HCT116 (cell line): ENCODE results near the gene APOB. TPM values are rescaled to one million over a fixed set of nuclear protein-coding genes. Genes with fewer than 3 reads are reported as not detected.

Source experiments
- ATAC-seq: fragments of 200-7000 bp; cut with Tn5 transposase; 2 replicates; pipeline ENCODE4 v1.9.1; 2020; ENCODE audit warnings: mild to moderate bottlenecking, moderate library complexity
- BruUV-seq: library from RNA; stranded (reverse); fragments of 400-500 nt; replicated peaks from 2 replicates; lab custom pipeline; 2021; lab: Mats Ljungman, UMichigan
- CTCF ChIA-PET: fragments of 300-600 bp; sonication (Branson Sonifier 250); formaldehyde crosslinking; loops from one replicate; lab custom pipeline; 2021; ENCODE audit warnings: antibody characterized with exemption; lab: Charles Lee
- POLR2A ChIA-PET: fragments of 300-600, 350-600 bp; sonication (Branson Sonifier 250); formaldehyde crosslinking; loops from one replicate; lab custom pipeline; 2021; ENCODE audit warnings: antibody characterized with exemption; lab: Charles Lee
- RAD21 ChIA-PET, 2 experiments: fragments of 300-600 bp; sonication (Branson Sonifier 250); formaldehyde crosslinking; loops; one replicate each; lab custom pipeline; 2023; ENCODE audit warnings: low total read pairs in 2 of 2; ENCODE audit not compliant: uncharacterized antibody in 2 of 2, unreplicated experiment in 2 of 2, low non-redundant PET in 1 of 2; lab: Charles Lee
- DNase-seq: peaks from one replicate; pipeline ENCODE4 v3.0.0-alpha.2; 2010; ENCODE audit warnings: low read depth, low spot score
- H2AFZ ChIP-seq: fragments of 200-600 bp; shearing (Covaris generic), sonication (generic); 2 replicates; pipeline ENCODE4 v1.6.1; 2017; ENCODE audit warnings: low read depth, mixed run types, mixed read lengths, antibody characterized with exemption, low read length; ENCODE audit not compliant: poor library complexity, severe bottlenecking
- H3K27ac ChIP-seq: 2 replicates; pipeline ENCODE4 v1.5.1; 2012; ENCODE audit warnings: low read depth, low read length
- H3K27me3 ChIP-seq: fragments of 200-600 bp; sonication (generic); 2 replicates; pipeline ENCODE4 v1.6.1; 2016; ENCODE audit warnings: mixed run types, low read length, mixed read lengths; ENCODE audit not compliant: insufficient read depth
- H3K36me3 ChIP-seq, 2 experiments: fragments of 200-500 bp in 1 of 2; fragments of 200-600 bp in 1 of 2; sonication (Bioruptor generic) in 1 of 2; sonication (generic) in 1 of 2; 2 replicates each; pipeline versions ENCODE4 v1.5.1 to v1.6.1; 2014 to 2016; ENCODE audit warnings: low read length in 2 of 2, inconsistent platforms in 1 of 2, mixed read lengths in 1 of 2, mixed run types in 1 of 2; ENCODE audit not compliant: insufficient read depth in 2 of 2, control insufficient read depth in 1 of 2
- H3K4me1 ChIP-seq, 2 experiments: fragments of 200-600 bp in 1 of 2; sonication (generic) in 1 of 2; 2 replicates each; pipeline versions ENCODE4 v1.5.1 to v1.6.1; 2012 to 2017; ENCODE audit warnings: low read length in 2 of 2, inconsistent platforms in 1 of 2, mild to moderate bottlenecking in 1 of 2, mixed read lengths in 1 of 2, mixed run types in 1 of 2, moderate library complexity in 1 of 2; ENCODE audit not compliant: insufficient read depth in 2 of 2, control insufficient read depth in 1 of 2
- H3K4me2 ChIP-seq: fragments of 200-600 bp; sonication (generic); 2 replicates; pipeline ENCODE4 v1.6.1; 2017; ENCODE audit warnings: mixed run types, low read length, mixed read lengths
- H3K4me3 ChIP-seq, 2 experiments: fragments of 200-600 bp in 1 of 2; sonication (generic) in 1 of 2; replicated peaks in 1 of 2; 2 replicates each; pipeline ENCODE4 v1.5.1; 2011 to 2016; ENCODE audit warnings: low read length in 2 of 2, control low read depth in 1 of 2, low read depth in 1 of 2, mild to moderate bottlenecking in 1 of 2, mixed read lengths in 1 of 2, mixed run types in 1 of 2
- H3K79me2 ChIP-seq: fragments of 200-600 bp; sonication (generic); 2 replicates; pipeline ENCODE4 v1.6.1; 2017; ENCODE audit warnings: mild to moderate bottlenecking, mixed run types, low read length, moderate library complexity, mixed read lengths; ENCODE audit not compliant: insufficient read depth
- H3K9ac ChIP-seq: fragments of 200-600 bp; sonication (generic); 2 replicates; pipeline ENCODE4 v1.6.1; 2016; ENCODE audit warnings: low read length, mixed read lengths
- H3K9me2 ChIP-seq: fragments of 200-600 bp; sonication (generic), shearing (Covaris generic); 2 replicates; pipeline ENCODE4 v1.6.1; 2017; ENCODE audit warnings: mixed run types, mild to moderate bottlenecking, moderate library complexity; ENCODE audit not compliant: insufficient read depth
- H3K9me3 ChIP-seq, 2 experiments: fragments of 200-500 bp in 1 of 2; fragments of 200-600 bp in 1 of 2; sonication (Bioruptor generic) in 1 of 2; sonication (generic) in 1 of 2; 2 replicates each; pipeline ENCODE4 v1.6.1; 2014 to 2017; ENCODE audit warnings: low read length in 2 of 2, mixed read lengths in 2 of 2, inconsistent platforms in 1 of 2, low read depth in 1 of 2, mild to moderate bottlenecking in 1 of 2, mixed run types in 1 of 2, moderate library complexity in 1 of 2; ENCODE audit not compliant: control insufficient read depth in 1 of 2, insufficient read depth in 1 of 2
- H4K20me1 ChIP-seq: fragments of 200-600 bp; sonication (generic), shearing (Covaris generic); 2 replicates; pipeline ENCODE4 v1.6.1; 2017; ENCODE audit warnings: mixed run types, mild to moderate bottlenecking, moderate library complexity; ENCODE audit not compliant: insufficient read depth
- ATF3 ChIP-seq: IDR thresholded peaks from 2 replicates; pipeline ENCODE4 v1.6.1; 2012
- CBX3 ChIP-seq: IDR thresholded peaks from 2 replicates; pipeline ENCODE4 v1.6.1; 2012; ENCODE audit warnings: low read depth
- CEBPB ChIP-seq: IDR thresholded peaks from 2 replicates; pipeline ENCODE4 v1.6.1; 2012; ENCODE audit warnings: low read depth
- ELF1 ChIP-seq: IDR thresholded peaks from 2 replicates; pipeline ENCODE4 v1.6.1; 2012; ENCODE audit warnings: low read depth, borderline replicate concordance
- POLR2A ChIP-seq: IDR thresholded peaks from 2 replicates; pipeline ENCODE4 v1.7.0; 2011; ENCODE audit warnings: borderline replicate concordance; ENCODE audit not compliant: insufficient read depth, insufficient read length; ENCODE audit errors: extremely low read depth
- REST ChIP-seq: IDR thresholded peaks from 2 replicates; pipeline ENCODE4 v1.6.1; 2012; ENCODE audit warnings: low read depth
- TCF7L2 ChIP-seq: IDR thresholded peaks from 2 replicates; pipeline ENCODE4 v1.7.0; 2011; ENCODE audit warnings: borderline replicate concordance, inconsistent platforms; ENCODE audit not compliant: insufficient read depth, insufficient read length; ENCODE audit errors: extremely low read depth
- ZNF274 ChIP-seq: fragments of 200-500 bp; sonication (Bioruptor generic); IDR thresholded peaks from 2 replicates; pipeline ENCODE4 v1.6.1; 2014; ENCODE audit warnings: mild to moderate bottlenecking, low read depth, low read length, inconsistent platforms
- intact Hi-C: fragments of 100-400 bp; cut with micrococcal nuclease; formaldehyde crosslinking; loops from 2 replicates; pipeline ENCODE4 v1.10.0; 2022
- total RNA-seq: library from RNA; stranded (reverse); gene quantifications from one replicate; pipeline ENCODE4 v1.2.1, GENCODE V29; 2021; ENCODE audit not compliant: unreplicated experiment

APOB gene
- total RNA-seq, 1 experiment from 2014 or later: 1.6 TPM

GRCh38 chr2:20976527-20976926, 67.3 kb downstream of the APOB start:
- H3K9me3 ChIP-seq: no peaks in the 10 kb centered on the region
- ChIA-PET CTCF (no interaction called here), RAD21 (no interaction called here), POLR2A (no interaction called here)
- intact Hi-C loops: no loop called here
- TF ChIP-seq CBX3 (no peak), REST (no peak), POLR2A (no peak), CEBPB (no peak), ELF1 (no peak), TCF7L2 (no peak), ZNF274 (no peak), ATF3 (no peak)
- no peak overlapping the region for H3K9ac ChIP-seq
- no peaks in the 10 kb centered on the region for H3K9me2 ChIP-seq
- H3K36me3 ChIP-seq: no peaks in the 10 kb centered on the region
- ATAC-seq: no peak
- no peak overlapping the region for H3K4me3 ChIP-seq
- no peaks in the 10 kb centered on the region for H3K79me2 ChIP-seq
- no peaks in the 10 kb centered on the region for H3K4me1 ChIP-seq
- no peak overlapping the region for H2AFZ ChIP-seq
- no peak for DNase-seq
- H3K27me3 ChIP-seq: 0 out of 2 replicates have a peak, but pooled peaks cover 3% of the 10 kb centered on the region
- no peaks in the 10 kb centered on the region for H4K20me1 ChIP-seq
- H3K4me2 ChIP-seq: no peak overlapping the region
- BruUV-seq: no TSS peak
- no peak overlapping the region for H3K27ac ChIP-seq
